HCT116 (cell line): ENCODE data around the gene MICAL3. TPM values are rescaled to one million over a fixed set of nuclear protein-coding genes. Genes with fewer than 3 reads are reported as not detected.

Experiments used
- ATAC-seq: fragments of 200-7000 bp; cut with Tn5 transposase; 2 replicates; pipeline ENCODE4 v1.9.1; 2020; ENCODE audit warnings: mild to moderate bottlenecking, moderate library complexity
- BruUV-seq: library from RNA; stranded (reverse); fragments of 400-500 nt; replicated peaks from 2 replicates; lab custom pipeline; 2021; lab: Mats Ljungman, UMichigan
- CTCF ChIA-PET: fragments of 300-600 bp; sonication (Branson Sonifier 250); formaldehyde crosslinking; loops from one replicate; lab custom pipeline; 2021; ENCODE audit warnings: antibody characterized with exemption; lab: Charles Lee
- POLR2A ChIA-PET: fragments of 300-600, 350-600 bp; sonication (Branson Sonifier 250); formaldehyde crosslinking; loops from one replicate; lab custom pipeline; 2021; ENCODE audit warnings: antibody characterized with exemption; lab: Charles Lee
- RAD21 ChIA-PET, 2 experiments: fragments of 300-600 bp; sonication (Branson Sonifier 250); formaldehyde crosslinking; loops; one replicate each; lab custom pipeline; 2023; ENCODE audit warnings: low total read pairs in 2 of 2; ENCODE audit not compliant: uncharacterized antibody in 2 of 2, unreplicated experiment in 2 of 2, low non-redundant PET in 1 of 2; lab: Charles Lee
- DNase-seq: peaks from one replicate; pipeline ENCODE4 v3.0.0-alpha.2; 2010; ENCODE audit warnings: low read depth, low spot score
- H2AFZ ChIP-seq: fragments of 200-600 bp; shearing (Covaris generic), sonication (generic); 2 replicates; pipeline ENCODE4 v1.6.1; 2017; ENCODE audit warnings: low read depth, mixed run types, mixed read lengths, antibody characterized with exemption, low read length; ENCODE audit not compliant: poor library complexity, severe bottlenecking
- H3K27ac ChIP-seq: 2 replicates; pipeline ENCODE4 v1.5.1; 2012; ENCODE audit warnings: low read depth, low read length
- H3K27me3 ChIP-seq: fragments of 200-600 bp; sonication (generic); 2 replicates; pipeline ENCODE4 v1.6.1; 2016; ENCODE audit warnings: mixed run types, low read length, mixed read lengths; ENCODE audit not compliant: insufficient read depth
- H3K36me3 ChIP-seq, 2 experiments: fragments of 200-500 bp in 1 of 2; fragments of 200-600 bp in 1 of 2; sonication (Bioruptor generic) in 1 of 2; sonication (generic) in 1 of 2; 2 replicates each; pipeline versions ENCODE4 v1.5.1 to v1.6.1; 2014 to 2016; ENCODE audit warnings: low read length in 2 of 2, inconsistent platforms in 1 of 2, mixed read lengths in 1 of 2, mixed run types in 1 of 2; ENCODE audit not compliant: insufficient read depth in 2 of 2, control insufficient read depth in 1 of 2
- H3K4me1 ChIP-seq, 2 experiments: fragments of 200-600 bp in 1 of 2; sonication (generic) in 1 of 2; 2 replicates each; pipeline versions ENCODE4 v1.5.1 to v1.6.1; 2012 to 2017; ENCODE audit warnings: low read length in 2 of 2, inconsistent platforms in 1 of 2, mild to moderate bottlenecking in 1 of 2, mixed read lengths in 1 of 2, mixed run types in 1 of 2, moderate library complexity in 1 of 2; ENCODE audit not compliant: insufficient read depth in 2 of 2, control insufficient read depth in 1 of 2
- H3K4me2 ChIP-seq: fragments of 200-600 bp; sonication (generic); 2 replicates; pipeline ENCODE4 v1.6.1; 2017; ENCODE audit warnings: mixed run types, low read length, mixed read lengths
- H3K4me3 ChIP-seq, 2 experiments: fragments of 200-600 bp in 1 of 2; sonication (generic) in 1 of 2; replicated peaks in 1 of 2; 2 replicates each; pipeline ENCODE4 v1.5.1; 2011 to 2016; ENCODE audit warnings: low read length in 2 of 2, control low read depth in 1 of 2, low read depth in 1 of 2, mild to moderate bottlenecking in 1 of 2, mixed read lengths in 1 of 2, mixed run types in 1 of 2
- H3K79me2 ChIP-seq: fragments of 200-600 bp; sonication (generic); 2 replicates; pipeline ENCODE4 v1.6.1; 2017; ENCODE audit warnings: mild to moderate bottlenecking, mixed run types, low read length, moderate library complexity, mixed read lengths; ENCODE audit not compliant: insufficient read depth
- H3K9ac ChIP-seq: fragments of 200-600 bp; sonication (generic); 2 replicates; pipeline ENCODE4 v1.6.1; 2016; ENCODE audit warnings: low read length, mixed read lengths
- H3K9me2 ChIP-seq: fragments of 200-600 bp; sonication (generic), shearing (Covaris generic); 2 replicates; pipeline ENCODE4 v1.6.1; 2017; ENCODE audit warnings: mixed run types, mild to moderate bottlenecking, moderate library complexity; ENCODE audit not compliant: insufficient read depth
- H3K9me3 ChIP-seq, 2 experiments: fragments of 200-500 bp in 1 of 2; fragments of 200-600 bp in 1 of 2; sonication (Bioruptor generic) in 1 of 2; sonication (generic) in 1 of 2; 2 replicates each; pipeline ENCODE4 v1.6.1; 2014 to 2017; ENCODE audit warnings: low read length in 2 of 2, mixed read lengths in 2 of 2, inconsistent platforms in 1 of 2, low read depth in 1 of 2, mild to moderate bottlenecking in 1 of 2, mixed run types in 1 of 2, moderate library complexity in 1 of 2; ENCODE audit not compliant: control insufficient read depth in 1 of 2, insufficient read depth in 1 of 2
- H4K20me1 ChIP-seq: fragments of 200-600 bp; sonication (generic), shearing (Covaris generic); 2 replicates; pipeline ENCODE4 v1.6.1; 2017; ENCODE audit warnings: mixed run types, mild to moderate bottlenecking, moderate library complexity; ENCODE audit not compliant: insufficient read depth
- CEBPB ChIP-seq: IDR thresholded peaks from 2 replicates; pipeline ENCODE4 v1.6.1; 2012; ENCODE audit warnings: low read depth
- EGR1 ChIP-seq: IDR thresholded peaks from 2 replicates; pipeline ENCODE4 v1.6.1; 2012; ENCODE audit warnings: low read depth
- EZH2 ChIP-seq: fragments of 200-600 bp; sonication (generic); IDR thresholded peaks from 2 replicates; pipeline ENCODE4 v1.6.1; 2017; ENCODE audit warnings: antibody characterized with exemption, mixed run types
- EZH2phosphoT487 ChIP-seq: fragments of 200-600 bp; IDR thresholded peaks from 2 replicates; pipeline ENCODE4 v1.6.1; 2018; ENCODE audit warnings: antibody characterized with exemption, borderline replicate concordance
- FOSL1 ChIP-seq: IDR thresholded peaks from 2 replicates; pipeline ENCODE4 v1.6.1; 2012; ENCODE audit warnings: low read depth
- SIN3A ChIP-seq: IDR thresholded peaks from 2 replicates; pipeline ENCODE4 v1.6.1; 2012; ENCODE audit warnings: low read depth
- SP1 ChIP-seq: IDR thresholded peaks from 2 replicates; pipeline ENCODE4 v1.6.1; 2012; ENCODE audit warnings: low read depth
- YY1 ChIP-seq: IDR thresholded peaks from 2 replicates; pipeline ENCODE4 v1.6.1; 2011; ENCODE audit warnings: low read length, low read depth, moderate library complexity, mild to moderate bottlenecking; ENCODE audit not compliant: insufficient replicate concordance; ENCODE audit errors: extremely low read depth
- ZFX ChIP-seq: fragments of 450-650 bp; IDR thresholded peaks from 2 replicates; pipeline ENCODE4 v1.6.1; 2017
- ZNF274 ChIP-seq: fragments of 200-500 bp; sonication (Bioruptor generic); IDR thresholded peaks from 2 replicates; pipeline ENCODE4 v1.6.1; 2014; ENCODE audit warnings: mild to moderate bottlenecking, low read depth, low read length, inconsistent platforms
- intact Hi-C: fragments of 100-400 bp; cut with micrococcal nuclease; formaldehyde crosslinking; loops from 2 replicates; pipeline ENCODE4 v1.10.0; 2022
- total RNA-seq: library from RNA; stranded (reverse); gene quantifications from one replicate; pipeline ENCODE4 v1.2.1, GENCODE V29; 2021; ENCODE audit not compliant: unreplicated experiment
- TF ChIP-seq, protein P1 (sequence below): IDR thresholded peaks from 2 replicates; pipeline ENCODE4 v1.6.1; 2012
- TF ChIP-seq, protein P2 (sequence below): IDR thresholded peaks from 2 replicates; pipeline ENCODE4 v1.6.1; 2011; ENCODE audit warnings: mild to moderate bottlenecking, low read length, moderate library complexity; ENCODE audit not compliant: insufficient replicate concordance; ENCODE audit errors: extremely low read depth
- TF ChIP-seq, protein P3 (sequence below): IDR thresholded peaks from 2 replicates; pipeline ENCODE4 v1.6.1; 2012; ENCODE audit warnings: low read depth

MICAL3 gene
- total RNA-seq, 1 experiment from 2014 or later, result 30.8 TPM

DNA sequence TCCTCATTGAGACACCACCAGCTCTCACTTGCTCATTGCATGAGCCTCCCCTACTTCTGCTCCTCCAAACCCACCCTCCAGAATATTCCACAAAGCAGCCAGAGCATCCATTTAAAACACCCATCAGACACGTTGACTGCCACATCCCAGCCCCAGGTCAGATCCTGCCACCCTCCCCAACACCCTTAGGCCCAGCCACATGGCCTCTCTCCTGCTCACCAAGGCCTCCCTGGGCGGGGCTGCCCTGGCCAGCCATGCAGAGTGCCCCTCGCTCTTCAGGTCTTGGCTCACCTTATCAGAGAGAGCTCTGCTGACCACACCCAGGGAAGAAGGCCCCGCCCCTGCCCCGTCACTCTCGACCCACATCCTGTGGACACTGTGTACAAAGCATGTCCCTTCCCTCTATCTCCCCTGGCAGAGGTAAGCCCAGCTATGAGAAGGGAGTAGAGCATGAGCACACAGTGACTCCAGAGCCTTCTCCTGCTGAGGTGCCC, 106.8 kb downstream of the MICAL3 start:
- H4K20me1 ChIP-seq, result peaks cover 8% of the 10 kb centered on the region
- H3K9me3 ChIP-seq, result no peaks in the 10 kb centered on the region
- H3K79me2 ChIP-seq, result peaks cover 93% of the 10 kb centered on the region
- no TSS peak for BruUV-seq
- DNase-seq, result no peak
- TF ChIP-seq ZNF274 (no peak), YY1 (no peak), SP1 (no peak), ZFX (no peak), EZH2phosphoT487 (no peak), FOSL1 (no peak), CEBPB (no peak), EZH2 (no peak)
- TF ChIP-seq, all 23 proteins: peak for 0
- no peak overlapping the region for H3K9ac ChIP-seq
- ATAC-seq, result peak; percentile 76
- peaks cover 20 to 46% of the 10 kb centered on the region in 2 experiments for H3K4me1 ChIP-seq
- H3K36me3 ChIP-seq, result no peaks in the 10 kb centered on the region
- no peak overlapping the region for H3K27ac ChIP-seq
- no peaks in the 10 kb centered on the region for H3K9me2 ChIP-seq
- H3K4me3 ChIP-seq, result no peak overlapping the region
- intact Hi-C loops, result no loop called here
- no peaks in the 10 kb centered on the region for H3K27me3 ChIP-seq
- peak overlapping the region; percentile 56 for H3K4me2 ChIP-seq
- CTCF ChIA-PET, result no interaction called here
- POLR2A ChIA-PET, result no interaction called here
- H2AFZ ChIP-seq, result no peak overlapping the region
- RAD21 ChIA-PET, result no interaction called here

DNA sequence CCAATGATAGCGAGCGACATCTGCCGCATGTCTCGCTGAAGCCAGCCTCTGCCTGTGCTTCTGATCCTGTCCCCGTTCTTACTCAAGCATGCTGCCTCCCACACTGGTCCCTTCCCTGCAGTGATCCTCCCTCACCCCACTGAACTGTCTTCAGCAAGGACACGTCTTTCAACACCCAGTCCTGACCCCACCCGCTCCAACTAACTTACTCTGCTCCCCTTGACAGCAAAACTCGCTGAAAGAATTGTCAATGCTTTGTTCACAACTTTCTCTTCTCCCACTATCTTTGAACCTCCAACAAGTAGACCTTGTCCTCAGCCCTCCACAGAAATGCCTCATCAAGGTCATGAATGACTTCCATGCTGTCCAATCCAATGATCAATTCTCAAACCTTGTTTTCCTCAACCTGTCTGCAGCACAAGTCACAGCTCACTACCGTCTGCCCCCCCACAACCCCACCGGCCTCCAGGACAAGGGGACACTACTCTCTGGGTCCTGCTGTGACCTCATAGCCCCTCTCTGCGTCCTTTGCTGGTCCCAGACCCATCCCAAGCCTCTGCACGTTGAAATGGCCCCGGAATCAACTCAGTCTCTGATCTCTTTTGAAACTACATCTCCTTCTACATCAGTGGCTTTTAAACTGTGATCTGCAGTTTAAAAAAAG, 108.0 kb downstream of the MICAL3 start:
- no TSS peak for BruUV-seq
- intact Hi-C loops, result no loop called here
- ATAC-seq, result no peak
- Histone ChIP-seq H2AFZ (no peak overlapping the region), H3K79me2 (peaks cover 99% of the 10 kb centered on the region), H3K9me3 (no peaks in the 10 kb centered on the region), H3K27ac (no peak overlapping the region), H3K9me2 (no peaks in the 10 kb centered on the region), H4K20me1 (peaks cover 4% of the 10 kb centered on the region), H3K4me1 (peaks cover 17 to 47% of the 10 kb centered on the region in 2 experiments), H3K4me3 (no peak overlapping the region), H3K36me3 (no peaks in the 10 kb centered on the region), H3K4me2 (no peak overlapping the region), H3K9ac (no peak overlapping the region), H3K27me3 (no peaks in the 10 kb centered on the region)
- POLR2A ChIA-PET, result no interaction called here
- CTCF ChIA-PET, result no interaction called here
- DNase-seq, result no peak
- RAD21 ChIA-PET, result no interaction called here
- TF ChIP-seq, protein P1, sequence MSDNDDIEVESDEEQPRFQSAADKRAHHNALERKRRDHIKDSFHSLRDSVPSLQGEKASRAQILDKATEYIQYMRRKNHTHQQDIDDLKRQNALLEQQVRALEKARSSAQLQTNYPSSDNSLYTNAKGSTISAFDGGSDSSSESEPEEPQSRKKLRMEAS, result no peak
- TF ChIP-seq SIN3A (no peak), ZFX (no peak), EGR1 (no peak), YY1 (no peak)
- TF ChIP-seq, protein P2, sequence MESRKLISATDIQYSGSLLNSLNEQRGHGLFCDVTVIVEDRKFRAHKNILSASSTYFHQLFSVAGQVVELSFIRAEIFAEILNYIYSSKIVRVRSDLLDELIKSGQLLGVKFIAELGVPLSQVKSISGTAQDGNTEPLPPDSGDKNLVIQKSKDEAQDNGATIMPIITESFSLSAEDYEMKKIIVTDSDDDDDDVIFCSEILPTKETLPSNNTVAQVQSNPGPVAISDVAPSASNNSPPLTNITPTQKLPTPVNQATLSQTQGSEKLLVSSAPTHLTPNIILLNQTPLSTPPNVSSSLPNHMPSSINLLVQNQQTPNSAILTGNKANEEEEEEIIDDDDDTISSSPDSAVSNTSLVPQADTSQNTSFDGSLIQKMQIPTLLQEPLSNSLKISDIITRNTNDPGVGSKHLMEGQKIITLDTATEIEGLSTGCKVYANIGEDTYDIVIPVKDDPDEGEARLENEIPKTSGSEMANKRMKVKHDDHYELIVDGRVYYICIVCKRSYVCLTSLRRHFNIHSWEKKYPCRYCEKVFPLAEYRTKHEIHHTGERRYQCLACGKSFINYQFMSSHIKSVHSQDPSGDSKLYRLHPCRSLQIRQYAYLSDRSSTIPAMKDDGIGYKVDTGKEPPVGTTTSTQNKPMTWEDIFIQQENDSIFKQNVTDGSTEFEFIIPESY, result no peak
- TF ChIP-seq, protein P3, sequence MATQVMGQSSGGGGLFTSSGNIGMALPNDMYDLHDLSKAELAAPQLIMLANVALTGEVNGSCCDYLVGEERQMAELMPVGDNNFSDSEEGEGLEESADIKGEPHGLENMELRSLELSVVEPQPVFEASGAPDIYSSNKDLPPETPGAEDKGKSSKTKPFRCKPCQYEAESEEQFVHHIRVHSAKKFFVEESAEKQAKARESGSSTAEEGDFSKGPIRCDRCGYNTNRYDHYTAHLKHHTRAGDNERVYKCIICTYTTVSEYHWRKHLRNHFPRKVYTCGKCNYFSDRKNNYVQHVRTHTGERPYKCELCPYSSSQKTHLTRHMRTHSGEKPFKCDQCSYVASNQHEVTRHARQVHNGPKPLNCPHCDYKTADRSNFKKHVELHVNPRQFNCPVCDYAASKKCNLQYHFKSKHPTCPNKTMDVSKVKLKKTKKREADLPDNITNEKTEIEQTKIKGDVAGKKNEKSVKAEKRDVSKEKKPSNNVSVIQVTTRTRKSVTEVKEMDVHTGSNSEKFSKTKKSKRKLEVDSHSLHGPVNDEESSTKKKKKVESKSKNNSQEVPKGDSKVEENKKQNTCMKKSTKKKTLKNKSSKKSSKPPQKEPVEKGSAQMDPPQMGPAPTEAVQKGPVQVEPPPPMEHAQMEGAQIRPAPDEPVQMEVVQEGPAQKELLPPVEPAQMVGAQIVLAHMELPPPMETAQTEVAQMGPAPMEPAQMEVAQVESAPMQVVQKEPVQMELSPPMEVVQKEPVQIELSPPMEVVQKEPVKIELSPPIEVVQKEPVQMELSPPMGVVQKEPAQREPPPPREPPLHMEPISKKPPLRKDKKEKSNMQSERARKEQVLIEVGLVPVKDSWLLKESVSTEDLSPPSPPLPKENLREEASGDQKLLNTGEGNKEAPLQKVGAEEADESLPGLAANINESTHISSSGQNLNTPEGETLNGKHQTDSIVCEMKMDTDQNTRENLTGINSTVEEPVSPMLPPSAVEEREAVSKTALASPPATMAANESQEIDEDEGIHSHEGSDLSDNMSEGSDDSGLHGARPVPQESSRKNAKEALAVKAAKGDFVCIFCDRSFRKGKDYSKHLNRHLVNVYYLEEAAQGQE, result no peak
